Keratinocyte (primary cell): ENCODE measurements around the gene ANKMY1. TPM values are rescaled to one million over a fixed set of nuclear protein-coding genes. Genes with fewer than 3 reads are reported as not detected.

Experiments
- DNase-seq: peaks from one replicate; pipeline ENCODE4 v3.0.0-alpha.2; 2011; ENCODE audit warnings: low read depth, missing footprints, low spot score
- FAIRE-seq: peaks from 2 replicates; lab custom pipeline; 2011; peaks lifted over from hg19 to GRCh38; lab: Jason Lieb, UNC
- H2AFZ ChIP-seq: 2 replicates; pipeline ENCODE4 v1.6.0; 2012; ENCODE audit warnings: low read length, control low read depth, inconsistent platforms; ENCODE audit not compliant: control insufficient read depth
- H3K27ac ChIP-seq: 2 replicates; pipeline ENCODE4 v1.5.1; 2011; ENCODE audit warnings: low read length; ENCODE audit not compliant: control insufficient read depth, insufficient read depth
- H3K27me3 ChIP-seq: 3 replicates; pipeline ENCODE4 v1.6.0; 2011; ENCODE audit warnings: low read length; ENCODE audit not compliant: control insufficient read depth, insufficient read depth; ENCODE audit errors: extremely low read depth
- H3K36me3 ChIP-seq, 2 experiments: 2 replicates in 1 of 2; 3 replicates in 1 of 2; pipeline ENCODE4 v1.5.1; 2011; ENCODE audit warnings: low read length in 2 of 2, mild to moderate bottlenecking in 1 of 2; ENCODE audit not compliant: control insufficient read depth in 2 of 2, insufficient read depth in 2 of 2; ENCODE audit errors: extremely low read depth in 1 of 2
- H3K4me1 ChIP-seq: 3 replicates; pipeline ENCODE4 v1.5.1; 2011; ENCODE audit warnings: low read length; ENCODE audit not compliant: control insufficient read depth, insufficient read depth; ENCODE audit errors: extremely low read depth
- H3K4me2 ChIP-seq: 3 replicates; pipeline ENCODE4 v1.6.0; 2011; ENCODE audit warnings: low read depth, low read length; ENCODE audit not compliant: control insufficient read depth, insufficient read depth; ENCODE audit errors: extremely low read depth
- H3K4me3 ChIP-seq, 3 experiments: fragments of 200-600 bp in 1 of 3; sonication (generic) in 1 of 3; 2 replicates in 2 of 3; 3 replicates in 1 of 3; pipeline ENCODE4 v1.5.1; 2011 to 2016; ENCODE audit warnings: low read length in 3 of 3, mild to moderate bottlenecking in 3 of 3, control low read depth in 2 of 3, inconsistent platforms in 1 of 3, low read depth in 1 of 3, mixed read lengths in 1 of 3, mixed run types in 1 of 3, moderate library complexity in 1 of 3; ENCODE audit not compliant: control insufficient read depth in 2 of 3, insufficient read depth in 2 of 3; ENCODE audit errors: extremely low read depth in 1 of 3
- H3K79me2 ChIP-seq: 2 replicates; pipeline ENCODE4 v1.6.0; 2012; ENCODE audit warnings: low read length; ENCODE audit not compliant: control insufficient read depth, insufficient read depth
- H3K9ac ChIP-seq: 3 replicates; pipeline ENCODE4 v1.6.0; 2011; ENCODE audit warnings: low read length; ENCODE audit not compliant: control insufficient read depth, insufficient read depth; ENCODE audit errors: extremely low read depth
- H3K9me1 ChIP-seq: 3 replicates; pipeline ENCODE4 v1.6.0; 2011; ENCODE audit warnings: low read length; ENCODE audit not compliant: control insufficient read depth, insufficient read depth; ENCODE audit errors: extremely low read depth
- H3K9me3 ChIP-seq: 2 replicates; pipeline ENCODE4 v1.5.1; 2012; ENCODE audit warnings: low read depth, low read length; ENCODE audit not compliant: control insufficient read depth
- H4K20me1 ChIP-seq: 3 replicates; pipeline ENCODE4 v1.6.0; 2011; ENCODE audit warnings: low read length; ENCODE audit not compliant: control insufficient read depth, insufficient read depth; ENCODE audit errors: extremely low read depth
- EZH2 ChIP-seq: IDR thresholded peaks from one replicate; pipeline ENCODE4 v1.6.1; 2012; ENCODE audit warnings: inconsistent platforms, mild to moderate bottlenecking, low read length, moderate library complexity
- dilution Hi-C: fragments of 300-500 bp; cut with MboI; formaldehyde crosslinking; loops from one replicate; pipeline ENCODE4 v1.7.0; 2020; ENCODE audit warnings: low sequenced_read_pairs; ENCODE audit not compliant: extremely low pct_ligation_motif_present
- polyA plus RNA-seq, 5 experiments: library from polyadenylated mRNA; depleted of rRNA in 3 of 5; stranded (reverse) in 3 of 5; stranded (forward) in 1 of 5; unstranded in 1 of 5; fragments of >200 nt; gene quantifications; 1 replicate in 1 of 5; 2 replicates in 3 of 5; 3 replicates in 1 of 5; pipeline versions ENCODE4 v1.2.1 to v1.2.3, GENCODE V29; 2011 to 2012; ENCODE audit warnings: missing spikeins in 2 of 5, low read depth in 1 of 5, low replicate concordance in 1 of 5
- TF ChIP-seq, protein P1 (sequence below), 3 experiments: IDR thresholded peaks in 1 of 3; conservative IDR thresholded peaks in 1 of 3; optimal IDR thresholded peaks in 1 of 3; 2 replicates in 2 of 3; 3 replicates in 1 of 3; pipeline versions ENCODE3 to v1.5.1; 2011; ENCODE audit warnings: low read length in 3 of 3, mild to moderate bottlenecking in 3 of 3, moderate library complexity in 2 of 3, control low read depth in 1 of 3, inconsistent platforms in 1 of 3; ENCODE audit not compliant: insufficient read depth in 2 of 3; ENCODE audit errors: extremely low read depth in 1 of 3

Gene ANKMY1
- polyA plus RNA-seq, 1 donor (not counting 4 experiments of a cell fraction or from before 2014, with no cell fraction given): 3.3 TPM

DNA sequence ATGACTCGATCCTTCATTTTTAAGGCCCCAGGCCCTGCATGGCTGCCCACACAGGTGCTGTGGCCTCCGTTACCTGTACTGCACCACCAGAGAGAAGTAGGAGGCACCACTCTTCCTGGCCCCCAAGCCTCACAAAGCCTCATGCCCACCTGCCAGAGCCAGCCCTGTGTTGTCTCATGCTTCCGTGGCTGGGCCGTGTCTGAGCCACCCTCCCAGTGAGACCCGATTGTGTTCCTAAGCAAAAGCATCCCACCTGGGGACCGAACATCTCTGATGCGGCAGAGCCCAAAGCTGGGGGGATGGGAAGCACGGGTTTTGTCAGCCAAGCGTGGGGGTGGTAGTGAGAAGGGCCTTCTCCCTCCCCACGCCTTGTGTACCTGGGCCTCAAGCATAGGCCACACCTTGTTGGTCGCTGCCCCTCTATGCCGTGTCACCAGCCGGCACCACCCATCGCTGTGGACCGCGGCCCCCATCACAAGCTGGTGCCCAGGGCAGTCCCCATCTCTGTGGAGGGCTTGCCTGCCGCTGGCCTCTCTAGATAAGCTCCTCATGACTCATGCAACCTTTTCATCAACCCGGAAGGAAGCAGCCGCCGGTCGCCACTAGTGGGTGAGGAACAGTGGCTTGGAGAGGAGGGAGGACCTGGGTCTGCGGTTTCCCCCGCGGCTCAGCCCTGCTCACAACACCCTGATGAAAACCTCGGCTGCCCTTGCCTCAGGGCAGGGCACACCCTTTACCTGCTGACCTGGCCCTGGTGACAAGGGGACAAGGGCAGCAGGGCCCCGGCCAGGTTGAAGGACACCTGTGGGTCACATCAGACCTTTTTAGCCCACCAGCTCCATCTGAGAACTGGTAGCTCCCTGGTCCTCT, 7.8 kb upstream of the ANKMY1 start:
- peak overlapping the region; percentile 66 for H3K9ac ChIP-seq
- TF ChIP-seq, protein P1, sequence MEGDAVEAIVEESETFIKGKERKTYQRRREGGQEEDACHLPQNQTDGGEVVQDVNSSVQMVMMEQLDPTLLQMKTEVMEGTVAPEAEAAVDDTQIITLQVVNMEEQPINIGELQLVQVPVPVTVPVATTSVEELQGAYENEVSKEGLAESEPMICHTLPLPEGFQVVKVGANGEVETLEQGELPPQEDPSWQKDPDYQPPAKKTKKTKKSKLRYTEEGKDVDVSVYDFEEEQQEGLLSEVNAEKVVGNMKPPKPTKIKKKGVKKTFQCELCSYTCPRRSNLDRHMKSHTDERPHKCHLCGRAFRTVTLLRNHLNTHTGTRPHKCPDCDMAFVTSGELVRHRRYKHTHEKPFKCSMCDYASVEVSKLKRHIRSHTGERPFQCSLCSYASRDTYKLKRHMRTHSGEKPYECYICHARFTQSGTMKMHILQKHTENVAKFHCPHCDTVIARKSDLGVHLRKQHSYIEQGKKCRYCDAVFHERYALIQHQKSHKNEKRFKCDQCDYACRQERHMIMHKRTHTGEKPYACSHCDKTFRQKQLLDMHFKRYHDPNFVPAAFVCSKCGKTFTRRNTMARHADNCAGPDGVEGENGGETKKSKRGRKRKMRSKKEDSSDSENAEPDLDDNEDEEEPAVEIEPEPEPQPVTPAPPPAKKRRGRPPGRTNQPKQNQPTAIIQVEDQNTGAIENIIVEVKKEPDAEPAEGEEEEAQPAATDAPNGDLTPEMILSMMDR (optimal IDR thresholded peaks at IDR 0.05 in 1 of 3, IDR thresholded peaks at IDR 0.05 in 1 of 3, conservative IDR thresholded peaks at IDR 0.05 in 1 of 3; ENCODE audit: extremely low read depth in 1 of 3, insufficient read depth in 2 of 3, low read length in 3 of 3): no peak
- DNase-seq: no peak
- peak overlapping the region; percentile 85 for H3K4me2 ChIP-seq
- H3K9me1 ChIP-seq: peaks cover 4% of the 10 kb centered on the region
- H3K27me3 ChIP-seq: no peaks in the 10 kb centered on the region
- H3K4me3 ChIP-seq: peak overlapping the region in 2 of 3 experiments; percentile 32 to 38
- H3K79me2 ChIP-seq: no peaks in the 10 kb centered on the region
- peak overlapping the region; percentile 80 for H3K27ac ChIP-seq
- peak; percentile 39 for FAIRE-seq
- no peaks in the 10 kb centered on the region for H3K36me3 ChIP-seq
- H2AFZ ChIP-seq: peak overlapping the region; percentile 72
- H3K4me1 ChIP-seq: peaks cover 47% of the 10 kb centered on the region
- no peaks in the 10 kb centered on the region for H3K9me3 ChIP-seq
- dilution Hi-C loops: no loop called here
- H4K20me1 ChIP-seq: peaks cover 5% of the 10 kb centered on the region

GRCh38 chr2:240564561-240565332, 7.0 kb upstream of the ANKMY1 start:
- no peaks in the 10 kb centered on the region for H3K9me3 ChIP-seq
- H3K9ac ChIP-seq: no peak overlapping the region
- H4K20me1 ChIP-seq: peaks cover 1% of the 10 kb centered on the region
- no peaks in the 10 kb centered on the region for H3K36me3 ChIP-seq
- H2AFZ ChIP-seq: no peak overlapping the region
- H3K4me2 ChIP-seq: no peak overlapping the region
- peaks cover 49% of the 10 kb centered on the region for H3K4me1 ChIP-seq
- no peaks in the 10 kb centered on the region for H3K27me3 ChIP-seq
- no peak for FAIRE-seq
- no peak overlapping the region for H3K4me3 ChIP-seq
- no peak for DNase-seq
- dilution Hi-C loops: no loop called here
- no peak for TF ChIP-seq EZH2
- TF ChIP-seq, protein P1 (optimal IDR thresholded peaks at IDR 0.05 in 1 of 3, IDR thresholded peaks at IDR 0.05 in 1 of 3, conservative IDR thresholded peaks at IDR 0.05 in 1 of 3; ENCODE audit: extremely low read depth in 1 of 3, insufficient read depth in 2 of 3, low read length in 3 of 3): peak in 1 of 3 experiments; percentile 13
- H3K27ac ChIP-seq: no peak overlapping the region
- H3K9me1 ChIP-seq: peaks cover 4% of the 10 kb centered on the region
- no peaks in the 10 kb centered on the region for H3K79me2 ChIP-seq
